Cardiac fibroblast (primary cell): ENCODE data around the gene NR5A1.

Experiments
- DNase-seq, 2 donors: peaks; one replicate each; pipeline versions ENCODE4 v3.0.0 to v3.0.0-alpha.2; 2010; ENCODE audit warnings: low read depth in 2 of 2
- H3K4me3 ChIP-seq, 2 donors: replicated peaks in 1 of 2; 1 replicate in 1 of 2; 2 replicates in 1 of 2; pipeline ENCODE4 v1.5.1; 2011; ENCODE audit warnings: low read depth in 2 of 2, low read length in 2 of 2, mild to moderate bottlenecking in 2 of 2, moderate library complexity in 1 of 2
- TF ChIP-seq, protein P1 (sequence below): IDR thresholded peaks from one replicate; pipeline ENCODE4 v1.5.1; 2011; ENCODE audit warnings: low read depth, mild to moderate bottlenecking, low read length, inconsistent platforms

The NR5A1 gene

DNA sequence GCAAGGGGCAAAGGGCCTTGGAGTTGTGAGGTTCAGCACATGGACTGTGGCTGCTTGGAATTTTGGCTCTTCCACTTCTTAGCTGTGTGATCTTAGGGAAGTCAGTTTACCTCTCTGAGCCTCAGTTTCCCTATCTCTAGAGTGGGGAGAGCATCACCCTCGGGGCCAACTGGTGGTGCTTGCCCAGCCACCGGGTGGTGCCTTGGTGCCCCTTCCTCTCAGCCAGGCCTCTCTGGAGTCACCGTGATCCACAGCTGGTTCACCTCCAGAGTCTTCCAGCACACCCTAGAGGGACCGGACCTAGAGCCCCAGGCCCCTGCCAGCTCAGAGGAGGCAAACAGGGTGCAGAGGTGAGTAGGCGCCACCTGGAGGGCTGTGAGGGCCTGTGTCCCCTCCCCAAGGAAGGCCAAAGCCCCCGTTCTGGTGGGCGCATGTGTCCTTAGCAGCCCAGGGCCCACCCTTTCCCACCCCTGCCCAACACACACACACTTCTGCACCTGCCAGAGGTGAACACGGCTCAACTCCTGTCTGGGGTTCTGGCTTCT, 49.2 kb downstream of the NR5A1 start:
- TF ChIP-seq, protein P1, sequence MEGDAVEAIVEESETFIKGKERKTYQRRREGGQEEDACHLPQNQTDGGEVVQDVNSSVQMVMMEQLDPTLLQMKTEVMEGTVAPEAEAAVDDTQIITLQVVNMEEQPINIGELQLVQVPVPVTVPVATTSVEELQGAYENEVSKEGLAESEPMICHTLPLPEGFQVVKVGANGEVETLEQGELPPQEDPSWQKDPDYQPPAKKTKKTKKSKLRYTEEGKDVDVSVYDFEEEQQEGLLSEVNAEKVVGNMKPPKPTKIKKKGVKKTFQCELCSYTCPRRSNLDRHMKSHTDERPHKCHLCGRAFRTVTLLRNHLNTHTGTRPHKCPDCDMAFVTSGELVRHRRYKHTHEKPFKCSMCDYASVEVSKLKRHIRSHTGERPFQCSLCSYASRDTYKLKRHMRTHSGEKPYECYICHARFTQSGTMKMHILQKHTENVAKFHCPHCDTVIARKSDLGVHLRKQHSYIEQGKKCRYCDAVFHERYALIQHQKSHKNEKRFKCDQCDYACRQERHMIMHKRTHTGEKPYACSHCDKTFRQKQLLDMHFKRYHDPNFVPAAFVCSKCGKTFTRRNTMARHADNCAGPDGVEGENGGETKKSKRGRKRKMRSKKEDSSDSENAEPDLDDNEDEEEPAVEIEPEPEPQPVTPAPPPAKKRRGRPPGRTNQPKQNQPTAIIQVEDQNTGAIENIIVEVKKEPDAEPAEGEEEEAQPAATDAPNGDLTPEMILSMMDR, result no peak
- no peak overlapping the region for H3K4me3 ChIP-seq
- no peak for DNase-seq

DNA sequence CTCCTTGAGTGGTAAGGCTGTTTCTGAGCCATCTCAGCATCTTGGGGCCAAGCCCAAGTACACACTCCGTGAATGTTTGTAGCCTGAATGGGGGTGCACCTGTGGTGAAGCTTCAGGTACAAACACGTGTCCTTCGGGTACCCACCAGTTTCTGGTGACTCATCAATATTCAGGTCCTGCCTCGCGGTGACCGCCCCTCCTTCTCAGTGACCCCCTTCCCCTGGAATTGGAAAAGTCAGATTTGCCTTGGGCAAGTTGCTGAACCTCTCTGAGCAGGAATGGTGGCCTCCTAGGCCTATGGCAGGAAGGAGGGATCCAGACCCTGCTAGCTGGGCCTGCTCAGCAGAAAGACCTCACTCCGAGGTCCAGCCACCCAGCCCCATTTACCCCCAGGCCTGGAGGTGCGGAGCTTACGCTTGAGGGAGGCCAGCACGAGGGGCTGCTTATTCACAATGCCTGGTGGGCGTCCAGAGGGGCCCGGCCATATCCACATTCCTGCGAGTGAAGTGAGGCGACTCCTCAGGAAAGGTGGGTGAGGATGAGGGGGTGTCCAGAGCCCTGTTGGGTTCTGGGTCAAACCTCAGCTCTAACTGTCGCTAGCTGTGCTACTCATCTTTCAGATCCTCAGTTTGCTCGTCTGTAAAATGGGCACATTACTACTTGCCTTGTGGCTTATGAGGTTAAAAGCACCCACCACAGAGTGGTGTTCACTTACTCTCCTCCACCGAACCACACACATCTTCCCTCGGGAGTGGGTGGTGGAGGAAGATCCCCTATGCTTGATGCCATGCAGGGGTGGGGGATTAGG, 49.9 kb downstream of the NR5A1 start:
- DNase-seq, result no peak
- TF ChIP-seq, protein P1, result no peak
- H3K4me3 ChIP-seq, result no peak overlapping the region

DNA sequence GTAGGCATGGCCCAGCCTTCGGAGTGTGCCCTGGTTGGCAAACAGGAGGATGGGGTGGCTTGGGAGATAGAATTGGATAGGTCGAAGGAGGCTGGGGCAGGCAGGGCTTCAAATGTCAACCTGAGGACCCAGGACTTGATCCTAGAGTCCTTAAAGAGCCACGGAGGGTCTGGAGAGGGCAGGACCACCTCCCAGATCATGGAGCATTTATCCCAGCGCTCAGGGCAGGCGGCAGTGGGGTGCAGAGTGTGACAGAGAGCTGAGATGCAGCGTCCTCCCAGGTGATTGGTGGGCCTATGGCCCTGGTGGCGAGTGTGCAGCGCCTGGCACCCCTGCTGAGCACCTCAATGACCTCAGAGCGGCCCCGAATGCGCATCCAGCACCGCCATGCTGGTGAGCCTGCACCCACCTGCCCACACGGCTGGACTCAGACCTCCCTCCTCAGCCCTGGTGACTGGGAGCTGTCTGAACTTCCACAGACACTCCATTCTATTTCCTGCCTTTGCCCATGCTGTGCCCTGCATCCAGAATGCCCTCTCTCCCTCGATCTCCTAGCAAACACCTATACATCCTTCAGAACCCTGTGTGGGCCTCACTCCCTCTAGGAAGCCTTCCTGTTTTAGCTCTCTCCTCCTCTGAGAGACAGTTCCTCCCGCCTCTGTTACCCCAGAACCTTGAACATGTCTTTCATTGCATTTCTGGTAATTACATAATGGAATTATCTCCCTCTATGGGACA, 50.7 kb downstream of the NR5A1 start:
- TF ChIP-seq, protein P1, result no peak
- no peak overlapping the region for H3K4me3 ChIP-seq
- no peak for DNase-seq

DNA sequence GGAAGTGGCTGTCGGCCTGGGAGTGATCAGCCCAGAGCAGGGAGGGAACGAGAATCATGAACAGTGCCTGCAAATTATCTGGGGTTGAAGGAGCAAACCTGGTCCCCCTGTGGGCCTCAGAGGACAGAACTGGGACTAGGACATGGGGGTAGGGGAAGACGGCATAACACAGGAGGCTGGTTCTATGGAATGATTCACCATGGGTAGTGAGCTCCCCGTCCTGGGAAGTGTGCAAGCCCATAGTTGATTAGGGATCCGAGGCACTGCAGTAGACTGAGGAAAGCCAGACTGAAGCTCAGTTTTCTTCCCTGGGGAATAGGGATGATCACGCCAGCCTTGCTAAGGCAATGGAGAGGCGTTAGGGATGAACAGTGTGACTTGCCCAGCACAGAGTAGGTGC, 51.4 kb downstream of the NR5A1 start:
- no peak for DNase-seq
- TF ChIP-seq, protein P1, result no peak
- no peak overlapping the region for H3K4me3 ChIP-seq

DNA sequence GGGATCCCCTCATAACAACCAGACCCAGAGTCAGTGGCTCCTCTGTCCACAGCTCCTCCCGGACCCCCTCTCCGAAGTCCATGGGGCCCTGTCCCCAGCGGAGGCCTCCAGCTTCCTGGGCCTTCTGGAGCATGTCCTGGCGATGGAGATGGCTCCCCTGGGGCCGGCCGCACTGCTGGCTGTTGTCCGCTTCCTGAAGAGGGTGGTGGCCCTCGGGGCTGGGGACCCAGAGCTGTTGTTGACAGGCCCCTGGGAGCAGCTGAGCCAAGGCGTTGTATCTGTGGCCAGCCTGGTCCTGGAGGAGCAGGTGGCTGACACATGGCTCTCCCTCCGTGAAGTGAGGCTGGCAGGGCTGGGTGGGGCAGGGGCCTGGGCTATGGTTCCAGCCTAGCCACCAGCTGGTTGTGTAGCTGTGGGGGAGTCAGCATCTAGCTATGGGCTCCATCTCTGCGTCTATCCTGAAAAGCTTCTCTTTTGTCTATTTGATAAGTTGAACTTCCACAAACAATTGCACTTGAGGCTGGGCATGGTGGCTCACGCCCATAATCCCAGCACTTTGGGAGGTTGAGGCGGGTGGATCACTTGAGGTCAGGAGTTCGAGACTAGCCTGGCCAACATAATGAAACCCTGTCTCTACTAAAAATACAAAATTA, 52.3 kb downstream of the NR5A1 start:
- TF ChIP-seq, protein P1, result no peak
- no peak overlapping the region for H3K4me3 ChIP-seq
- no peak for DNase-seq

DNA sequence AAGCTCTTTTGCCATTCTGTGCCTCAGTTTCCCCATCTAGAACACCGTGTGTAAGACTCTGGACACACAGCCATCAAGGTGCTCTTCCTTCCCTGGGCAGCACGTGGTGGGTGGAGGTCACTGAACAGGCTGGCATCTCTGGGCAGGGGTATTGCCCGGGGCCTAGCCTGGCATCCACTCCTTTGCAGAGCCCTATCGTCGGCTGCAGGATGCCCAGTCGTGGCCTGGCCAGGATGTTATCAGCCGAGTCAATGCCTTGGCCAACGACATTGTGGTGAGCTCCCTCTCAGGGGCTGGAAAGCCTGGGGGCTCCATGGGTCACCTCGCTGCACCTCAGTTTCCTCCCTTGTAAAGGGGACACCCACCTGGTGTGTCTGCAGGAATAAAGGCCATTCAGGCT, 52.9 kb downstream of the NR5A1 start:
- TF ChIP-seq, protein P1, result no peak
- no peak overlapping the region for H3K4me3 ChIP-seq
- DNase-seq, result no peak
